GM23338 (cell line): ENCODE results near the gene ACVR1C.

ENCODE experiments used
- CREB1 ChIP-seq: fragments of 250-450 bp; sonication (Bioruptor Pico); IDR thresholded peaks from 2 replicates; pipeline ENCODE4 v1.5.0; 2020; ENCODE audit warnings: low read depth, mild to moderate bottlenecking, moderate library complexity
- CTCF ChIP-seq, 2 experiments: fragments of 200-600 bp in 1 of 2; sonication (generic) in 1 of 2; conservative IDR thresholded peaks; 2 replicates each; pipeline versions ENCODE4 v1.5.1 to v1.6.1; 2016 to 2017; ENCODE audit warnings: antibody characterized with exemption in 2 of 2, low read depth in 2 of 2, mild to moderate bottlenecking in 2 of 2, moderate library complexity in 1 of 2
- ETS1 ChIP-seq: IDR thresholded peaks from 2 replicates; pipeline ENCODE4 v1.6.1; 2016; ENCODE audit warnings: antibody characterized with exemption
- EZH2 ChIP-seq: fragments of 200-600 bp; sonication (generic); IDR thresholded peaks from one replicate; pipeline ENCODE4 v1.8.0; 2017; ENCODE audit warnings: antibody characterized with exemption, mild to moderate bottlenecking, low read depth; ENCODE audit not compliant: unreplicated experiment
- EZH2phosphoT487 ChIP-seq: fragments of 200-600 bp; sonication (generic); IDR thresholded peaks from one replicate; pipeline ENCODE4 v1.8.1; 2018; ENCODE audit warnings: antibody characterized with exemption; ENCODE audit not compliant: unreplicated experiment
- JUNB ChIP-seq: IDR thresholded peaks from one replicate; pipeline ENCODE4 v1.6.1; 2016; ENCODE audit warnings: antibody characterized with exemption; ENCODE audit not compliant: unreplicated experiment
- POLR2AphosphoS5 ChIP-seq: IDR thresholded peaks from 2 replicates; pipeline ENCODE4 v1.6.1; 2016; ENCODE audit warnings: antibody characterized with exemption, low read depth
- REST ChIP-seq: IDR thresholded peaks from one replicate; pipeline ENCODE4 v1.6.1; 2018; ENCODE audit warnings: antibody characterized with exemption; ENCODE audit not compliant: unreplicated experiment
- STAT1 ChIP-seq: IDR thresholded peaks from one replicate; pipeline ENCODE4 v1.6.1; 2016; ENCODE audit warnings: antibody characterized with exemption; ENCODE audit not compliant: unreplicated experiment
- ZNF114 ChIP-seq: fragments of 250-450 bp; sonication (Bioruptor Pico); IDR thresholded peaks from 2 replicates; pipeline ENCODE4 v1.5.0; 2020; ENCODE audit warnings: mild to moderate bottlenecking, moderate library complexity

- no peak for TF ChIP-seq CTCF (conservative IDR thresholded peaks at IDR 0.05; ENCODE audit: low read depth in 2 of 2)
- TF ChIP-seq ETS1, result no peak
- no peak for TF ChIP-seq EZH2
- TF ChIP-seq EZH2phosphoT487, result no peak
- no peak for TF ChIP-seq ZNF114 (CRISPR knock-in tag)
- no peak for TF ChIP-seq REST
- TF ChIP-seq JUNB, result no peak
- no peak for TF ChIP-seq POLR2AphosphoS5
- no peak for TF ChIP-seq CREB1 (CRISPR knock-in tag)
- TF ChIP-seq STAT1, result no peak
These were observed 3.4 kb downstream of the ACVR1C start for GRCh38 chr2:157625296-157625695.
